Stimulated activated CD4-positive, alpha-beta T cell treated with anti-CD3 and anti-CD28 coated beads, Interleukin-12 subunit alpha, Interleukin-12 subunit beta, amount 100 ng/mL, for 24 hours (primary cell): ENCODE data around the gene TMBIM1.
"Not testable (repeated sequence)": the region's sequence is repeated elsewhere in the genome, so short reads cannot be mapped to it uniquely, and the experiment has no call there.

Experiments used
- DNase-seq, 2 experiments: peaks; one replicate each; pipeline ENCODE4 v3.0.0-alpha.2; 2020; ENCODE audit warnings: low read depth in 2 of 2

The TMBIM1 gene

GRCh38 chr2:218318241-218318640 lies 25.9 kb upstream of the TMBIM1 start:
- no peak for DNase-seq

GRCh38 chr2:218317835-218318234 lies 25.5 kb upstream of the TMBIM1 start:
- no peak for DNase-seq

- DNase-seq: no peak
Observed at GRCh38 chr2:218317303-218317630, 25.0 kb upstream of the TMBIM1 start.

GRCh38 chr2:218315397-218315796 lies 23.1 kb upstream of the TMBIM1 start:
- DNase-seq: no peak

- DNase-seq: not testable (repeated sequence)
Observed at GRCh38 chr2:218314764-218315163, 22.5 kb upstream of the TMBIM1 start.

- DNase-seq: no peak
Observed at GRCh38 chr2:218313356-218313755, 21.1 kb upstream of the TMBIM1 start.

- DNase-seq: no peak
Observed at GRCh38 chr2:218312267-218312756, 20.0 kb upstream of the TMBIM1 start.

GRCh38 chr2:218311541-218312266 lies 19.4 kb upstream of the TMBIM1 start:
- DNase-seq: not testable (repeated sequence)

GRCh38 chr2:218310853-218311540 lies 18.7 kb upstream of the TMBIM1 start:
- DNase-seq: no peak

- no peak for DNase-seq
Observed at GRCh38 chr2:218307415-218308090, 15.2 kb upstream of the TMBIM1 start.

- no peak for DNase-seq
Observed at GRCh38 chr2:218306184-218306920, 14.0 kb upstream of the TMBIM1 start.

- no peak for DNase-seq
Observed at GRCh38 chr2:218305383-218305782, 13.1 kb upstream of the TMBIM1 start.

GRCh38 chr2:218301176-218301819 lies 9.0 kb upstream of the TMBIM1 start:
- DNase-seq: peak; percentile 73 to 88

- DNase-seq: no peak
Observed at GRCh38 chr2:218300141-218300540, 7.8 kb upstream of the TMBIM1 start.

GRCh38 chr2:218298314-218298875 lies 6.1 kb upstream of the TMBIM1 start:
- DNase-seq: no peak

GRCh38 chr2:218296847-218297246 lies 4.5 kb upstream of the TMBIM1 start:
- DNase-seq: no peak

- no peak for DNase-seq
Observed at GRCh38 chr2:218296200-218296599, 3.9 kb upstream of the TMBIM1 start.

- DNase-seq: no peak
Observed at GRCh38 chr2:218295029-218295428, 2.7 kb upstream of the TMBIM1 start.

GRCh38 chr2:218294430-218295022 lies 2.2 kb upstream of the TMBIM1 start:
- DNase-seq: no peak

- DNase-seq: no peak
Observed at GRCh38 chr2:218293715-218294429, 1.6 kb upstream of the TMBIM1 start.
